ENCODE measurements around the gene SLC49A3. TPM values are rescaled to one million over a fixed set of nuclear protein-coding genes. Genes with fewer than 3 reads are reported as not detected.
"Not testable (repeated sequence)": the region's sequence is repeated elsewhere in the genome, so short reads cannot be mapped to it uniquely, and the experiment has no call there.

The SLC49A3 gene
- total RNA-seq, 2 donors from 2014 or later: 8.0 to 8.2 TPM

DNA sequence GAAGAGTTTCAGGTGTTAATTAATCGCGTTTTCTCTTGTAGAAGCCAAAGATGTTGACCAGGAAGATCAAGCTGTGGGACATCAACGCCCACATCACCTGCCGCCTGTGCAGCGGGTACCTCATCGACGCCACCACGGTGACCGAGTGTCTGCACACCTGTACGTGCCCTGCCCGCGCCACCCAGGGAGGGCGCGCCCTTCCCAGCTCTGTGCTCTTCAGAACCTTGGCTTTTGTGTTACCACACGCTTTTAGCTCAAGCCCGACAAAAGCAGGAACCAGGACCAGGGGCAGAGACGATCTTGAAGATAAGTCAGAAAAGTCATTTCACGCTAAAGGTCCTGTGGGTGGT, 44.7 kb upstream of the SLC49A3 start:
- no peaks in the 10 kb centered on the region for H3K4me1 ChIP-seq
- intact Hi-C loops (cut with DNase I): no loop called here
- H3K36me3 ChIP-seq (replicated peaks in 1 of 2; ENCODE audit: insufficient read depth in 1 of 2, low read depth in 2 of 2): peaks cover 10 to 27% of the 10 kb centered on the region in 2 donors
- 92 to 95% methylated on average over 18 of the region's 18 CpGs for WGBS, 2 donors
- H3K9me3 ChIP-seq: no peaks in the 10 kb centered on the region
- TF ChIP-seq, protein P1, sequence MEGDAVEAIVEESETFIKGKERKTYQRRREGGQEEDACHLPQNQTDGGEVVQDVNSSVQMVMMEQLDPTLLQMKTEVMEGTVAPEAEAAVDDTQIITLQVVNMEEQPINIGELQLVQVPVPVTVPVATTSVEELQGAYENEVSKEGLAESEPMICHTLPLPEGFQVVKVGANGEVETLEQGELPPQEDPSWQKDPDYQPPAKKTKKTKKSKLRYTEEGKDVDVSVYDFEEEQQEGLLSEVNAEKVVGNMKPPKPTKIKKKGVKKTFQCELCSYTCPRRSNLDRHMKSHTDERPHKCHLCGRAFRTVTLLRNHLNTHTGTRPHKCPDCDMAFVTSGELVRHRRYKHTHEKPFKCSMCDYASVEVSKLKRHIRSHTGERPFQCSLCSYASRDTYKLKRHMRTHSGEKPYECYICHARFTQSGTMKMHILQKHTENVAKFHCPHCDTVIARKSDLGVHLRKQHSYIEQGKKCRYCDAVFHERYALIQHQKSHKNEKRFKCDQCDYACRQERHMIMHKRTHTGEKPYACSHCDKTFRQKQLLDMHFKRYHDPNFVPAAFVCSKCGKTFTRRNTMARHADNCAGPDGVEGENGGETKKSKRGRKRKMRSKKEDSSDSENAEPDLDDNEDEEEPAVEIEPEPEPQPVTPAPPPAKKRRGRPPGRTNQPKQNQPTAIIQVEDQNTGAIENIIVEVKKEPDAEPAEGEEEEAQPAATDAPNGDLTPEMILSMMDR (IDR thresholded peaks at IDR 0.05): no peak
- no peak for TF ChIP-seq POLR2A (IDR thresholded peaks at IDR 0.05)
- ATAC-seq: no peak
- DNase-seq: no peak
- H3K4me3 ChIP-seq: no peak overlapping the region
- no peak overlapping the region for H3K27ac ChIP-seq
- H3K27me3 ChIP-seq: no peaks in the 10 kb centered on the region

DNA sequence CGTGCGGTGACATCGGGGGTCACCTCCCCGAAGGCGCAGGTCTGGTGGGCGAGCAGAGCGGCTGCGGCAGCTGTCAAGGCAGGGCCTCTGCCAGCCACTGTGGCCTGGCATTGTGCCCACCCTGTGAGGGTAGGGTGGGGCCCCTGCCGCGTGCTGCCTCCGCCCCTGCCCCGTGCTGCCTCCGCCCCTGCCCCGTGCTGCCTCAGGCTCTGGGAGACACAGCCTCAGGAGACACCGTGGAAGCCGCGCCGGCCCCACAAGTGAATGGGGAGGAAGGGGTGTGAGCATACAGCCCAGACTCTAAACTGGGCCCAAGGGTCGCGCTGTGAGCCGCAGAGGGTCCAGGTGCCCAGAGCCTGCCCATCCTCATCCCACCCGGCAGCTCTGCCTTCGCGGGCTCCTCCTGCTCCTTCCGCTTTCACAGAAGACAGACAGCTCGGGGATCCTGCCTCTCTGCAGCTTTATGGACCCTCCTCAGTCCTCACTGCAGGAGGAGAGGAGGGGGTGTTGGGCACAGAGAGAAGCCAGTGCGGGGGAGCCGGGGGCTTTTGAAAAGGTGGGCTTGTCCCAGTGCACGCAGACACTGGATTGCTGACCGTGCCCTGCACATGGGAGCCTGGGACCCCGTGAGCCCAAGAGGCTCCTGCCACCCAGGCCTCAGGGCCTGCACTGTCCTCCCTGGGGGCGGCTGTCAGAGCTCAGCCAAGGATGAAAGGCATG, 44.1 kb upstream of the SLC49A3 start:
- intact Hi-C loops (cut with DNase I): no loop called here
- Histone ChIP-seq H3K27ac (no peak overlapping the region), H3K4me1 (no peaks in the 10 kb centered on the region), H3K36me3 (replicated peaks in 1 of 2; ENCODE audit: insufficient read depth in 1 of 2, low read depth in 2 of 2) (peaks cover 10 to 26% of the 10 kb centered on the region in 2 donors), H3K9me3 (no peaks in the 10 kb centered on the region), H3K4me3 (no peak overlapping the region), H3K27me3 (no peaks in the 10 kb centered on the region)
- WGBS, 2 donors: 94 to 98% methylated on average over 8 to 31 of the region's 32 CpGs
- DNase-seq (no peak), ATAC-seq (no peak)
- no peak for TF ChIP-seq POLR2A (IDR thresholded peaks at IDR 0.05)
- TF ChIP-seq, protein P1 (IDR thresholded peaks at IDR 0.05): no peak

DNA sequence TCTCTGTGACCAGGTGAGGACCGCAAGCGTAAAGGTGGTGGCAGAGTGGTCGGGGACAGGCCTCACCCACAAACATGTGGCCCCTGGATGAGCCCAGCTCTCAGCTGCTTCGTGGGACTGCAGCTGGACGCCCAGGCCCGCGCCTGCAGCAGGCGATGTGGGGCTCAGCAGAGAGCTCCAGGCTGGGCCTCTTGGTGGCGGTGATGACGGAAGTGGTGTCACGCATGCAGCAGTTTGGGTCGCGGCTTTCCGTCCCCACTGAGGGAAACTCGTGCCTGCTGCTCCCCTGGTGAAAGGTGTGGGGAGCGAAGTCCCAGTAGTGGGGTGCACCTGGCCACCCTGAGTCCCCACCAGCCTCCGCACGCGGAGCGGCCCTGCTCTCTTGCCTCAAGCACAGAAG, 43.5 kb upstream of the SLC49A3 start:
- ATAC-seq (no peak), DNase-seq (no peak)
- TF ChIP-seq, protein P1 (IDR thresholded peaks at IDR 0.05): no peak
- TF ChIP-seq POLR2A (IDR thresholded peaks at IDR 0.05): no peak
- intact Hi-C loops (cut with DNase I): no loop called here
- H3K36me3 ChIP-seq (replicated peaks in 1 of 2; ENCODE audit: insufficient read depth in 1 of 2, low read depth in 2 of 2): peaks cover 10 to 21% of the 10 kb centered on the region in 2 donors
- no peaks in the 10 kb centered on the region for H3K27me3 ChIP-seq
- WGBS, 2 donors: 89% methylated on average over 19 of the region's 20 CpGs; no CpG with 5 or more reads in 1 of the 2 donors
- H3K4me3 ChIP-seq: no peak overlapping the region
- H3K9me3 ChIP-seq: no peaks in the 10 kb centered on the region
- H3K4me1 ChIP-seq: no peaks in the 10 kb centered on the region
- H3K27ac ChIP-seq: no peak overlapping the region

DNA sequence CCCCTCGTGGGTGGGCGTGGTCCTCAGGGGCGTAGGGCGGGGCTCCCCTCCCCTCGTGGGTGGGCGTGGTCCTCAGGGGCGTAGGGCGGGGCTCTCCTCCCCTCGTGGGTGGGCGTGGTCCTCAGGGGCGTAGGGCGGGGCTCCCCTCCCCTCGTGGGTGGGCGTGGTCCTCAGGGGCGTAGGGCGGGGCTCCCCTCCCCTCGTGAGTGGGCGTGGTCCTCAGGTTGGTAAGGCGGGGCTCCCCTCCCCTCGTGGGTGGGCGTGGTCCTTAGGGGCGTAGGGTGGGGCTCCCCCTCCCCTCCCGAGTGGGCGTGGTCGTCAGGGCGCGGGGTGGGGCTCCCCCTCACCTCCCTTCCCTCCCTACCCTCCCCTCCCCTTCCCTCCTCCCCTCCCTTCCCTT, 43.0 kb upstream of the SLC49A3 start:
- H3K27ac ChIP-seq; DNase-seq; intact Hi-C loops (cut with DNase I); H3K27me3 ChIP-seq; H3K4me1 ChIP-seq; ATAC-seq; H3K9me3 ChIP-seq; H3K4me3 ChIP-seq: not testable (repeated sequence)
- peaks cover 10 to 20% of the 10 kb centered on the region in 2 donors for H3K36me3 ChIP-seq (replicated peaks in 1 of 2; ENCODE audit: insufficient read depth in 1 of 2, low read depth in 2 of 2)
- 83% methylated on average over 6 of the region's 27 CpGs; no CpG with 5 or more reads in 1 of the 2 donors for WGBS, 2 donors

DNA sequence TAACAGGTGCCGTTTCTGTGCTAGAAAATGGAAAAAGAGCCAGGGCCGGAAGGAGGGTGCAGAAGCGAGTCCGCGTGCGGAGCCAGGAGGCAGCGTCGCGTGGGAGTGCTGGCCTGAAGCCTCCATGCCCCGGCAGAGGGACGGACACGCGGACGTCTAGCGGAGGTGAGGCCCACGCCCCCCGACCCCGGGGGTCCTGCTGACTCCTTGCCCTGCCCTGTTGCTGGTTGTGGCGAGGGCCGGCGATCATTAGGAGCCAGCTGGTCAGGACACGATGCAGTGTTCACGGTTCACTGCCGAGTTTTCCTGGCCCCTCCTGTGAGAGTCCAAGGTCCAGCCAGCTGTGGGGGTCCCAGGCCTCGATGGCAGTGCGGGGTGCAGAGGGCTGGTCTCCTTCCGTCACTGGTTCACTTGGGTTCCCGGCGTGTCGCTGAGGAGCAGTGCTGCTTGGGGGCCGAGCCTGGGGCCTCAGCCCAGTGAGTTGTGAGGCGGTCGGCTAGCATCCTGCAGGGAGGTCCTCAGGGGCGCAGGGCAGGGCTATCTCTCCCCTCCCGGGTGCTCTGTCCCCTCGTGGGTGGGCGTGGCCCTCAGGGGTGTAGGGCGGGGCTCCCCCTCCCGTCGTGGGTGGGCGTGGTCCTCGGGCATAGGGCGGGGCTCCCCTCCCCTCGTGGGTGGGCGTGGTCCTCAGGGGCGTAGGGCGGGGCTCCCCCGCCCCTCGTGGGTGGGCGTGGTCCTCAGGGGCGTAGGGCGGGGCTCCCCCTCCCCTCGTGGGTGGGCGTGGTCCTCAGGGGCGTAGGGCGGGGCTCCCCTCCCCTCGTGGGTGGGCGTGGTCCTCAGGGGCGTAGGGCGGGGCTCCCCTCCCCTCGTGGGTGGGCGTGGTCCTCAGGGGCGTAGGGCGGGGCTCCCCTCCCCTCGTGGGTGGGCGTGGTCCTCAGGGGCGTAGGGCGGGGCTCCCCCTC, 42.3 kb upstream of the SLC49A3 start:
- H3K27me3 ChIP-seq; intact Hi-C loops (cut with DNase I); DNase-seq; H3K4me1 ChIP-seq; H3K4me3 ChIP-seq; H3K27ac ChIP-seq; ATAC-seq; H3K9me3 ChIP-seq: not testable (repeated sequence)
- peaks cover 10 to 20% of the 10 kb centered on the region in 2 donors for H3K36me3 ChIP-seq (replicated peaks in 1 of 2; ENCODE audit: insufficient read depth in 1 of 2, low read depth in 2 of 2)
- 96 to 97% methylated on average over 15 to 32 of the region's 68 CpGs for WGBS, 2 donors
